ENCODE measurements around the gene ACO1.

DNA sequence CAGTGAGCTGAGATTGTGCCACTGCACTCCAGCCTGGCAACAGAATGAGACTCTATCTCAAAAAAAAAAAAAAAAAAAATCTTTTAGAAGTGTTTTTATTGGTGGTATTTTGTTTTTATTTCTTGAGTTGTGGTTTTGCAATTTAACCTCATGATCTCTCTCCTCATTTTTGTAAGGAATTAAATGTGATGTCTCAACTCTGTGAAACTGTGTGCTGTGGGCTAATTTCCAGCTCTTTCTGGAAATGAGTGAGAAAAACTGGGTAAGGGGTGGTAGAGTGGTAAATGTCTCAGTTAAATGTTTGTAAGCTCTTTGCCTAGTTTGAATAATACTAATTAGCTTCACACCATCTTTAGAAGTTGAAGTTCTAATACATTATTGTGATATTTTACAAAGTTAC, 29.0 kb downstream of the ACO1 start:
- no peak for TF ChIP-seq CTCF (IDR thresholded peaks at IDR 0.05; ENCODE audit: low read length)
- no peak for TF ChIP-seq EZH2 (IDR thresholded peaks at IDR 0.05; ENCODE audit: borderline replicate concordance, low read length)

All from OCI-LY1 (cell line).